HUES48 (cell line): Measurements from ENCODE around the gene LGALS9.

Source experiments
- H3K27ac ChIP-seq: one replicate; pipeline ENCODE4 v1.7.0; 2013; ENCODE audit warnings: low read depth, low read length, inconsistent platforms
- H3K27me3 ChIP-seq: 2 replicates; pipeline ENCODE4 v1.6.1; 2013; ENCODE audit warnings: mild to moderate bottlenecking, low read length; ENCODE audit not compliant: control insufficient read depth, insufficient read depth
- H3K36me3 ChIP-seq: 2 replicates; pipeline ENCODE4 v1.6.1; 2013; ENCODE audit warnings: low read length; ENCODE audit not compliant: control insufficient read depth, insufficient read depth
- H3K4me1 ChIP-seq: 2 replicates; pipeline ENCODE4 v1.6.1; 2013; ENCODE audit warnings: mild to moderate bottlenecking, low read length; ENCODE audit not compliant: control insufficient read depth, insufficient read depth
- H3K4me3 ChIP-seq: 2 replicates; pipeline ENCODE4 v1.5.1; 2013; ENCODE audit warnings: mild to moderate bottlenecking, low read depth, low read length
- H3K9ac ChIP-seq: 2 replicates; pipeline ENCODE4 v1.6.1; 2013; ENCODE audit warnings: mild to moderate bottlenecking, low read depth, low read length, moderate library complexity
- H3K9me3 ChIP-seq: 2 replicates; pipeline ENCODE4 v1.6.1; 2013; ENCODE audit warnings: low read length; ENCODE audit not compliant: control insufficient read depth, insufficient read depth

The LGALS9 gene

GRCh38 chr17:27630607-27631410 lies at the start of gene LGALS9:
Gene LGALS9, plus strand, starts transcription at chr17:27631188. Its CDS starts 78 bp downstream, at chr17:27631266.
- no peaks in the 10 kb centered on the region for H3K9me3 ChIP-seq
- no peaks in the 10 kb centered on the region for H3K4me1 ChIP-seq
- no peak within 1 kb of the TSS for H3K9ac ChIP-seq
- no peak within 1 kb of the TSS for H3K27ac ChIP-seq
- H3K27me3 ChIP-seq, result no peaks in the 10 kb centered on the region
- no peak within 1 kb of the TSS for H3K4me3 ChIP-seq
- peaks cover 8% of the 10 kb centered on the region; the same call in 1 of the 2 replicates for H3K36me3 ChIP-seq

- peaks cover 22% of the 10 kb centered on the region for H3K36me3 ChIP-seq
- H3K27me3 ChIP-seq, result no peaks in the 10 kb centered on the region
- H3K9ac ChIP-seq, result no peak overlapping the region
- no peaks in the 10 kb centered on the region for H3K9me3 ChIP-seq
- no peaks in the 10 kb centered on the region for H3K4me1 ChIP-seq
- H3K4me3 ChIP-seq, result no peak overlapping the region
- no peak overlapping the region for H3K27ac ChIP-seq
Observed at GRCh38 chr17:27582696-27583095, 48.3 kb upstream of the LGALS9 start.

- H3K9me3 ChIP-seq, result no peaks in the 10 kb centered on the region
- H3K4me3 ChIP-seq, result no peak overlapping the region
- H3K9ac ChIP-seq, result no peak overlapping the region
- H3K36me3 ChIP-seq, result peaks cover 35% of the 10 kb centered on the region
- H3K27me3 ChIP-seq, result no peaks in the 10 kb centered on the region
- H3K27ac ChIP-seq, result no peak overlapping the region
- no peaks in the 10 kb centered on the region for H3K4me1 ChIP-seq
Observed at GRCh38 chr17:27585153-27585681, 45.8 kb upstream of the LGALS9 start.

GRCh38 chr17:27585792-27586191 lies 45.2 kb upstream of the LGALS9 start:
- Histone ChIP-seq H3K4me3 (no peak overlapping the region), H3K9ac (no peak overlapping the region), H3K36me3 (peaks cover 35% of the 10 kb centered on the region), H3K4me1 (peaks cover 3% of the 10 kb centered on the region), H3K27ac (no peak overlapping the region), H3K9me3 (no peaks in the 10 kb centered on the region), H3K27me3 (no peaks in the 10 kb centered on the region)

GRCh38 chr17:27586203-27586721 lies 44.7 kb upstream of the LGALS9 start:
- H3K4me1 ChIP-seq, result peaks cover 5% of the 10 kb centered on the region
- H3K9me3 ChIP-seq, result no peaks in the 10 kb centered on the region
- no peaks in the 10 kb centered on the region for H3K27me3 ChIP-seq
- no peak overlapping the region for H3K4me3 ChIP-seq
- peaks cover 35% of the 10 kb centered on the region for H3K36me3 ChIP-seq
- H3K9ac ChIP-seq, result no peak overlapping the region
- no peak overlapping the region for H3K27ac ChIP-seq

- no peaks in the 10 kb centered on the region for H3K27me3 ChIP-seq
- H3K27ac ChIP-seq, result no peak overlapping the region
- no peaks in the 10 kb centered on the region for H3K9me3 ChIP-seq
- no peak overlapping the region for H3K4me3 ChIP-seq
- peaks cover 41% of the 10 kb centered on the region for H3K36me3 ChIP-seq
- H3K4me1 ChIP-seq, result peaks cover 5% of the 10 kb centered on the region
- no peak overlapping the region for H3K9ac ChIP-seq
Observed at GRCh38 chr17:27588354-27588753, 42.6 kb upstream of the LGALS9 start.

- H3K27me3 ChIP-seq, result no peaks in the 10 kb centered on the region
- H3K4me3 ChIP-seq, result no peak overlapping the region
- H3K27ac ChIP-seq, result no peak overlapping the region
- H3K4me1 ChIP-seq, result peaks cover 5% of the 10 kb centered on the region
- H3K9me3 ChIP-seq, result no peaks in the 10 kb centered on the region
- H3K36me3 ChIP-seq, result peaks cover 50% of the 10 kb centered on the region
- H3K9ac ChIP-seq, result no peak overlapping the region
Observed at GRCh38 chr17:27590864-27591263, 40.1 kb upstream of the LGALS9 start.

GRCh38 chr17:27591986-27592385 lies 39.0 kb upstream of the LGALS9 start:
- Histone ChIP-seq H3K9ac (no peak overlapping the region), H3K9me3 (no peaks in the 10 kb centered on the region), H3K4me3 (no peak overlapping the region), H3K4me1 (peaks cover 5% of the 10 kb centered on the region), H3K36me3 (peaks cover 43% of the 10 kb centered on the region), H3K27me3 (no peaks in the 10 kb centered on the region), H3K27ac (no peak overlapping the region)

- Histone ChIP-seq H3K9ac (no peak overlapping the region), H3K9me3 (no peaks in the 10 kb centered on the region), H3K36me3 (peaks cover 48% of the 10 kb centered on the region), H3K4me1 (peaks cover 5% of the 10 kb centered on the region), H3K27me3 (no peaks in the 10 kb centered on the region), H3K27ac (no peak overlapping the region), H3K4me3 (no peak overlapping the region)
Observed at GRCh38 chr17:27593232-27593856, 37.6 kb upstream of the LGALS9 start.

GRCh38 chr17:27593857-27594255 lies 37.1 kb upstream of the LGALS9 start:
- no peak overlapping the region for H3K9ac ChIP-seq
- no peaks in the 10 kb centered on the region for H3K27me3 ChIP-seq
- H3K36me3 ChIP-seq, result peaks cover 47% of the 10 kb centered on the region
- H3K4me3 ChIP-seq, result no peak overlapping the region
- H3K4me1 ChIP-seq, result peaks cover 5% of the 10 kb centered on the region
- no peak overlapping the region for H3K27ac ChIP-seq
- no peaks in the 10 kb centered on the region for H3K9me3 ChIP-seq

GRCh38 chr17:27595208-27595607 lies 35.8 kb upstream of the LGALS9 start:
- Histone ChIP-seq H3K36me3 (peaks cover 47% of the 10 kb centered on the region), H3K4me1 (peaks cover 5% of the 10 kb centered on the region), H3K9me3 (no peaks in the 10 kb centered on the region), H3K9ac (no peak overlapping the region), H3K27ac (no peak overlapping the region), H3K4me3 (no peak overlapping the region), H3K27me3 (no peaks in the 10 kb centered on the region)
